DMS53 treated with DMSO at 0.1 percent for 48 hours (cell line): ENCODE results near the gene CCDC7.
"Not testable (repeated sequence)": the region's sequence is repeated elsewhere in the genome, so short reads cannot be mapped to it uniquely, and the experiment has no call there.

Experiments
- DNase-seq: peaks from one replicate; lab custom pipeline; 2025; ENCODE audit not compliant: unreplicated experiment; lab: John Stamatoyannopoulos, UW

Gene CCDC7

DNA sequence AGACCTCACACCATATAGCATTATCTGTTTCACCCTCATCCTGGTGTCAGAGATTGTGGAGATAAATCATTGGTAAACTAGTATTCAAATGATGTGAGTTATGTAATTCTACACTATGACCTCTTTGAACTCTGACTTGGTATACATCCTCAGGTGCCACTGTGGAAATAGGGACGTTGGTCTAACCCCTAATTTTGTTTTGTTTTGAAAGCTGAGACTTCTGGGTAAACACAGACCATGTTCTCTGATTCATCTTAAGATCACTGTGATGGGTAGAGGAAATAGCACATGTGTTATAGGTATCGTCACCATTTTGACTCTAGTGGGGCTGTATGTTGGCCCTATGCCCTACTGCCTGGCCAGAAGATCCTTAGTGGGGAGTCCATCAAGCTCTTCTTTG lies 241.6 kb downstream of the CCDC7 start:
- no peak for DNase-seq

DNA sequence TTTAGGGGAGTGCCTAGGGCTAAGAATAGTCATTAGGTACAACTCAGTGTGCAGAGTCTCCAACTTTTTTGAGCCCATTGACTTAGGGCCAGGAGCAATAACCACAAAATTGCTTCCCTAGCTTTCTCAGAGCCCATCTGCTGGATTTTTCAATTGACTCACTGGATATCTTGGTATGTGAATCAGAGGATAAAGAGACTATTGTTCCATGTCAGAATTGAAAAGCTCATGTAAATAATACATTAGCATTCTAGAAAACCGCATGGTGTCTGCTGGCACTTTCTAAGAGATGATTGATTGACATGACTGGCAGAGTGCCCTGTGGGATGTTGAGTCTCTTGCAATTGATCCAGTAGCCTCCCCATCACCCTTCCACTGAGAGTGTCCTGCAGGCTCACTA lies 246.2 kb downstream of the CCDC7 start:
- DNase-seq: no peak

DNA sequence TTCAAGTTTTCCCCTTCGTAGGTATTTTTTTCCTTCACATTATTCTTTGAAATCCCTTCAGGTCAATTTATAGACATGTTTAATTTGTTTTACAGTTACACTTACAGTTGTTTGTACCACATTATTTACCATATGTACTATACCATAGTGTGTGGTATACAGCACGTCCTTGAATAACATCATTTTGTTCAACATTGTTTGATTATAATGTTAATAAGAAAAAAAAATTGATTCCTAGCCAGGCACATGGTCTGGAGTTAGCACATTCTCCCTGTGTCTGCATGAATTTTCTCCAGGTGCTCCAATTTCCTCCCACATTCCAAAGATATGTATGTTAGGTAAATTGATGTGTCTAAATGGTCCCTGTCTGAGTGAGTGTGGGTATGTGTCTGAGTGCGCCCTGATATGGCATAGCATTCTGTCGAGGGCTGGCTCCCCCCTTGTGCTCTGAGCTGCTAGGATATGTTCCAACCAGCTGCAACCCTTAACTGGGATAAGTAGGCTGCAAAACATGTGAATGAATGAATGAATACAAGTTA lies 247.6 kb downstream of the CCDC7 start:
- no peak for DNase-seq

GRCh38 chr10:32699683-32700082 lies 253.7 kb downstream of the CCDC7 start:
- not testable (repeated sequence) for DNase-seq

GRCh38 chr10:32713560-32713959 lies 267.6 kb downstream of the CCDC7 start:
- no peak for DNase-seq

DNA sequence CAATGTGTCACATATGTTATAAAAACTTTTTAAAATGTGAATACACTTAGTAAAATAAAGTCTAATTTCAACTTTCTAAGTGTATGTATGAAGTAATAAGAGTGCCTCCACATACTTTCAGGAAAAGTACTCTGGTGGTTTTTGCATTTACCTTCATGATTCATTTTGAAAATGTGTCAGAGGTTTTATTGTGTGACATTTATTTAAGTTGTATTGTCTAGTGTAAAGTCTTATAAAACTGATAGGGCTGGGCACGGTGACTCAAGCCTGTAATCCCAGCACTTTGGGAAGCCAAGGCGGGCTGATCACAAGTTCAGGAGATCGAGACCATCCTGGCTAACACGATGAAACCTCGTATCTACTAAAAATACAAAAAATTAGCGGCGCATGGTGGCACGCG lies 285.6 kb downstream of the CCDC7 start:
- DNase-seq: no peak

- DNase-seq: no peak
These were observed 293.0 kb downstream of the CCDC7 start for GRCh38 chr10:32738958-32739357.

DNA sequence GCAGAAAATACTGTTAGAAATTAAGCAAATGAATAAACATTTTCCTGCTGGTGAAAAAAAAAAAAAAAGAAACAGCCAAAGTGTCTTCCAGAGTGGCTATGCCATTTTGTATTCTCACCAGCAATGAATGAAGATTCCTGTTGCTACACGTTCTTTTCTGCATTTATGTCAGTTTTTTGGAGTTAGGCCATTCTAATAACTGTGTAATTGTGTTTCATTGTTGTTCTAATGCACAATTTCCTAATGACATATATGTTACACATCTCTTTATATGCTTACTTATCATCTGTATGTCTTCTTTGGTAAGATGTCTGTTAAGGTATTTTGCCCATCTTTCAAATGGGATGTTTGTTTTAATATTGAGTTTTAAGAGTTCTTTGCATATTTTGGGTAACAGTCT lies 298.4 kb downstream of the CCDC7 start:
- no peak for DNase-seq

DNA sequence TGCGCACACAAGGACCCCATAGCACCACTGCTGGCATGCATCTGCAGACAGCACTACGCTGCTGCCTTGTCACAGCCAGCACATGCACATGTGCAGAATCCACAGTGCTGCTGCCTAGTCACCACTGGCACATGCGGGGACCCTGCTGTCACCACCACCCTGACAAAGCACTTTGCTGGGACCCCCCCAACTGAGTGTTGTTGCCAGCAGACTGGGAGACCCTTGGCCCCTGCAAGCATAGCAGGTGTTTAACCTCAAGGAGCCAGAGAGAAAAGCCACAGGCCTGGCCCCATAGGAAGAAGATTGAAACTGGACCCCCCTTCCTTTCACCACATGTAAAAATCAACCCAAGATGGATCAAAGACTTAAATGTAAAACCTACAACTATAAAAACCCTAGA lies 300.9 kb downstream of the CCDC7 start:
- no peak for DNase-seq

- no peak for DNase-seq
These were observed 305.6 kb downstream of the CCDC7 start for GRCh38 chr10:32751582-32751981.

- not testable (repeated sequence) for DNase-seq
These were observed 309.0 kb downstream of the CCDC7 start for GRCh38 chr10:32754900-32755299.

DNA sequence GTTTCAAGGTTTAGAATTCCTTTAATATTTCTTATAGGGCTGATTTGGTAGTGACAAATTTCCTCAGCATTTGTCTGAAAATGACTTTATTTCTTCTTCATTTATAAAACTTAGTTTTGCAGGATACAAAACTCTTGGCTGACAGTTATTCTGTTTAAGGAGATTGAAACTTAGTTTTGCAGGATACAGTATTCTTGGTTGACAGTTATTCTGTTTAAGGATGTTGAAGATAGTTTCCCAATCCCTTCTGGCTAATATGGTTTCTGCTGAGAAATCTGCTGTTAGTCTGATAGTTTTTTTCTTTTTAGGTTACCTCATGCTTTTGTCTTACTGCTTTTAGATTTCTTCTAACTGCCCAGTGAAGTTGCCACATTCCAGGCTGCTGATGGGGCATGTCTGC lies 325.3 kb downstream of the CCDC7 start:
- no peak for DNase-seq

DNA sequence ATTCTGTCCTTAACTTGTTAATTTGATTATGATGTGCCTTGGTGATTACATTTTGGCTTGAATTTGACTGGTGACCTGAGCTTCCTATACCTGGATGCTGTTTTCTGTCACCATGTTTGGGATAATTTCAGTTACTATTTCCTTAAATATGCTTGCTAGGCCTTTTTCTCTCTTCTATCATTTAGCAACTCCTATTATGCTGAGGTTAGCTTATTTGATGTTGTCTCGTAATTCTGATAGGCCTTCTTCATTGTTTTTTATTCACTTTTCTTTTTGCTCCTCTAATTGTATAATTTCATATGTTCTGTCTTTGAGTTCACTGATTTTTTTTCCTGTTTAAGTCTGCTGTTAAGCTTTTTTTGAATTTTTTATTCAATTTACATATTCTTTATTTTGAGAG lies 327.2 kb downstream of the CCDC7 start:
- DNase-seq: no peak

DNA sequence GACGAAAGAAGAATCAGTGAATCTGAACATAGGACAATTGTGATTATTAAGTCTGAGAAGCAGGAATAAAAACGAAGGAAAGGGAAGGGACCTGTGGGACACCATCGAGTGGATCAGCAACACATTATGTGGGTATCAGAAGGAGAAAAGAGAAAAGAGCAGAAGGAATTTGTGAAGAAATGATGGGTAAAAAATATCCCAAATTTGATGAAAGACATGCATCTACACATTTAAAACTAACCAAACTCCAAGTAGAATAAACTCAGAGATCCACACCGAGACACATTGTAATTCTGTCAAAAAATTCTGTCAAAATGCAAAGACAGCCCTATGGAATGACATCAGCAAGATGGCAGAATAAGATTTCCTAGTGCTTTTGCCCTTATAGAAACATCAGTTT lies 341.0 kb downstream of the CCDC7 start:
- no peak for DNase-seq

DNA sequence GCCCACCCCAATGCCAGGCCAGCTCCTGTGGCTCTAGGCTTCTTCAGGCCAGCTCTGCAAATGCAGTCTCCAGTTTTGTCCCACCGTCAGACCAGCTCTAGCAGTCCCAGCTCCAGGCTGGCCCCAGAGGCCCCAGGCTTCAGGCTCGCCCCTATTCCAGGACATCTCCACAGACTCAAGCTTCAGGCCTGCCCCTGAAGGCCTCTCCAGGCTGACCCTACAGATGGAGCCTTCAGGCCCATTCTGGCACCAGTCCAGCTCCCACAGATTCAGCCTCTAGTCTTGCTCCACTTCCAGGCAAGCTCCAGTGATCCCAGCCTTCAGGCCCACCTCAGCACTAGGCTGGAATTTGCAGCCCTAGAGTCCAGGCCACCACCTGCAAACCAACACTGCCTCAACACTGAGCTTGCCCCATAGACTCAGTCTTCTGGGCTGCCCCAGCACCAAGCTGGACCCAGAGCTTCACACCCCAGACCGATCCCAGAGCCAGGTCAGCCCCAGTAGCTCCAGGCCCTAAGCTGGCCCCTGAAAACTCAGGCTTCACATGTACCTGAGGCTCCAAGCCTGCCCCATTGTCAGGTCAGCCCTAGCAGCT lies 341.8 kb downstream of the CCDC7 start:
- DNase-seq: no peak

GRCh38 chr10:32788359-32788758 lies 342.4 kb downstream of the CCDC7 start:
- no peak for DNase-seq

- DNase-seq: no peak
These were observed 344.5 kb downstream of the CCDC7 start for GRCh38 chr10:32790483-32790882.

GRCh38 chr10:32793033-32793432 lies 347.1 kb downstream of the CCDC7 start:
- DNase-seq: no peak

GRCh38 chr10:32795598-32796183 lies 349.8 kb downstream of the CCDC7 start:
- peak; percentile 26 for DNase-seq

DNA sequence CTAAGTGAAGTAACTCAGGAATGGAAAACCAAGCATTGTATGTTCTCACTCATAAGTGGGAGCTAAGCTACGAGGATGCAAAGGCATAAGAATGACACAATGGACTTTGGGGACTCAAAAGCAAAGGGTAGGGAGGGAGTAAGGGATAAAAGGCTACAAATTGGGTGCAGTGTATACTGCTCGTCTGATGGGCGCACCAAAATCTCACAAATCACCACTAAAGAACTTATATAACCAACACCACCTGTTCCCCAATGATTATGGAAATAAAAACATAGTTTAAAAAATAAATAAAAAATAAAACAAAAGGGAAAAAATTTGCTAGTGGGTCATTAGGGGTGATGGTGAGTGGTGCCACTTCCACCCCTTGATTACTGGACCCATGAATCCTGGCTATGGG lies 351.5 kb downstream of the CCDC7 start:
- DNase-seq: not testable (repeated sequence)

- DNase-seq: no peak
These were observed 401.0 kb downstream of the CCDC7 start for GRCh38 chr10:32846974-32847373.

DNA sequence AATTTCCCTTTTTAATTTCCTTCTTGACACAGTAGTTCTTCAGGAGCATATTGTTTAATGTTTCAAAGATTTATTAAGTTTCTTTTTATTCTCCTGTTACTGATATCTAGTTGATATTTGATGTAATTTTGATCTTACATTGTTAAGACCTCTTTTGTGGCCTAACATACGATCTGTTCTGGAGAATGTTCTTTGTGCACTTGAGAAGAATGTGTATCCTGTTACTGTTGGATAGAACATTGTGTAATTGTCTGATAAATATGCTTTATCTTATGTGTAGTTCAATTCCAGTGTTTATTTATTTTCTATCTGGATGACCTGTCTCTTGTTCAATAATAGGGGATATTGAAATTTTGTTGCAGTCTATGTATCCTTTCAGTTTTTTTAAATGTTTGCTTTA lies 405.4 kb downstream of the CCDC7 start:
- DNase-seq: no peak

DNA sequence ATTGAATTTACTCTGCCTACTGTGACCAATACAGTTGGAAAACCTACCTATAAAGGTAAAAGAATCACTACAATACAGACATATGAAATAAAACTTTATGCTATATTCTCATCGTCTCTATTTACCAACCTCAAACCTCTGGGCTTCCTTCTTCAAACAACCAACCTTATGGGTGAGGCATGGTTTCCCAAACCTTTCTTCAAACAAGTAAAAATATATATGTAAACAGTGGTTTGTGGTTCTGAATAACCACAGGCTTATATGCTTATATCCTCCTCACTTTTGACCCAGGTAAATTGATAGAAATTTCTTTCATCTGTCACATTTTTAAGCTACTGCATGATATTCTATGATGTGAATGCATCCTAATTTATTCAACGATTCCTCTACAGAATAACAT lies 408.5 kb downstream of the CCDC7 start:
- DNase-seq: no peak
